ENCODE data around the gene ACTR10.

The ACTR10 gene

GRCh38 chr14:58193542-58193941 is 6.4 kb upstream of the ACTR10 start:
- H3K36me3 Mint-ChIP-seq (ENCODE audit: low read depth): no peaks in the 10 kb centered on the region
- no peaks in the 10 kb centered on the region for H3K27me3 Mint-ChIP-seq
- no peak overlapping the region for H3K4me3 Mint-ChIP-seq
- H3K4me1 Mint-ChIP-seq (ENCODE audit: low read depth): peaks cover 13% of the 10 kb centered on the region
- H3K27ac Mint-ChIP-seq: no peak overlapping the region
- no peaks in the 10 kb centered on the region for H3K9me3 Mint-ChIP-seq
- no peak for DNase-seq

DNA sequence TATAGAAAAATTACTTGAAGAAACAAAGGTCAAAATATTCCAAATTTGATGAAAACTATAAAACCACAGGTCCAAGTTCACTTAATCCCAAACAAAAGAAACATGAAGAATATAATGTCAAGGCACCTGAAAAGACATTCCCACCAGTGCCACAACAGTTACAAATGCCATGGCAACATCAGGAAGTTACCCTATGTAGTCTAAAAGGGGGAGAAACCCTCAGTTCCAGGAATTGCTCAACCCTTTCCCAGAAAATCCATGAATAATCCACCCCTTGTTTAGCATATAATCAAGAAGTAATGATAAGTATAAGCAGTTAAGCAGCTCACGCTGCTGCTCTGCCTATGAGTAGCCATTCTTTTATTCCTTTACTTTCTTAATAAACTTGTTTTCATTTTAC is 3.8 kb upstream of the ACTR10 start:
- no peak overlapping the region for H3K4me3 Mint-ChIP-seq
- H3K4me1 Mint-ChIP-seq (ENCODE audit: low read depth): peaks cover 29% of the 10 kb centered on the region
- H3K27me3 Mint-ChIP-seq: no peaks in the 10 kb centered on the region
- H3K27ac Mint-ChIP-seq: no peak overlapping the region
- no peak for DNase-seq
- H3K9me3 Mint-ChIP-seq: no peaks in the 10 kb centered on the region
- H3K36me3 Mint-ChIP-seq (ENCODE audit: low read depth): peaks cover 9% of the 10 kb centered on the region

DNA sequence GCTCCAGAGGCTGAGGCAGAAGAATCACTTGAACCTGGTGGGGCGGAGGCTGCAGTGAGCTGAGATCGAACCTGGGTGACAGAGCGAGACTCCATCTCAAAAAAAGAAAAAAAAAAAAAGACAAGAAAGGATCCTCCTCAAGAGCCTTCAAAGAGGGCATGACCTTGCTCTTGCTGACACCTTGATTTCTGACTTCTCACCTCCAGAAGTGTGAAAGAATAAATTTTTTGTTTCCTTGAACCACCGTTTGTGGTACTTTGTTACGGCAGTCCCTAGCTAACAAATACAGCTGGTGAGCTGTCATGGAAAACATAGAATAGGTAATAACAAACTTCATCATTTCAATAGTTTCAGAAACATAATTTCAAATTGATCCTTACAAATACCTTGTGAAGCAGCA is 1.9 kb upstream of the ACTR10 start:
- H3K9me3 Mint-ChIP-seq: no peaks in the 10 kb centered on the region
- peaks cover 12% of the 10 kb centered on the region for H3K36me3 Mint-ChIP-seq (ENCODE audit: low read depth)
- peaks cover 38% of the 10 kb centered on the region for H3K4me1 Mint-ChIP-seq (ENCODE audit: low read depth)
- H3K27ac Mint-ChIP-seq: peak overlapping the region; percentile 67
- H3K27me3 Mint-ChIP-seq: no peaks in the 10 kb centered on the region
- H3K4me3 Mint-ChIP-seq: peak overlapping the region; percentile 15
- DNase-seq: no peak

DNA sequence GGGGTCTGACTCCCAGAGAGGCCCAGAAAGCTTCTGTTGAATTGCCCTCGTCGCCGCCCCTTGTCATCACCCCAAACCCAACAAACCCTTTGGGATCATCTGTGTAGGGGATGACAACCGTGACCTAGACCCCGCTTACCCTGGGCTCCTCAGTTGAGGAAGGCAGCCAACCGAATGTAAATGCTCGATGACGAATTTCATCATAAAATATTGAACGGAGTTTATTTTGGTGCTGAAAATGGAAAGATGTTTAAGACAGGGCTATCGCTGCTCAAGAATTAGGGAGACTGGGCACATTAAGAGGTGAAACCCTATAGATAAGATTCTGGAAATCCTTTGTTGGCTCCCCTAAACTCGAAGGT is 512 bp downstream of the ACTR10 start:
- Mint-ChIP-seq H3K4me3 (peak overlapping the region; percentile 97), H3K4me1 (ENCODE audit: low read depth) (peaks cover 42% of the 10 kb centered on the region), H3K27ac (peak overlapping the region; percentile 96), H3K9me3 (no peaks in the 10 kb centered on the region), H3K27me3 (no peaks in the 10 kb centered on the region), H3K36me3 (ENCODE audit: low read depth) (peaks cover 29% of the 10 kb centered on the region)
- no peak for DNase-seq

GRCh38 chr14:58200846-58201245 is 897 bp downstream of the ACTR10 start:
- H3K4me3 Mint-ChIP-seq: peak overlapping the region; percentile 97
- H3K36me3 Mint-ChIP-seq (ENCODE audit: low read depth): peaks cover 33% of the 10 kb centered on the region
- DNase-seq: no peak
- no peaks in the 10 kb centered on the region for H3K9me3 Mint-ChIP-seq
- no peaks in the 10 kb centered on the region for H3K27me3 Mint-ChIP-seq
- H3K4me1 Mint-ChIP-seq (ENCODE audit: low read depth): peaks cover 41% of the 10 kb centered on the region
- H3K27ac Mint-ChIP-seq: peak overlapping the region; percentile 96

DNA sequence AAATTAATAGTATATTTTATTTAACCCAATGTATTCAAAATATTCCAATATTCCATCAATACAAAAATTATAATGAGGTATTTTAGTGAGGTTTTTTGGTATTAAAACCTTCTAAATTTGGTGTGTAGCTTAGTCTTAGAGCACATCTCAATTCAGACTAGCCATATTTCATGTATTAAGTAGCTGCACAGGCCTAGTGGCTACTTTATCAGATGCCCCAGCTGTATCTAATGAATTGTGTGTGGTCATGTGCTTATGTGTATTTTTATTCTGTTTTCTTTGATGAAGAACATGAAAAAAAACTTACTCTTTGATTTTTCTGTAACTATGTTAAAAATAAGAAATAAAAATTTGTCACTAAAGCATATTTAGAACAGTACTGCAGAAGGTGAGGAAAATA is 13.2 kb downstream of the ACTR10 start:
- H3K27me3 Mint-ChIP-seq: no peaks in the 10 kb centered on the region
- H3K4me1 Mint-ChIP-seq (ENCODE audit: low read depth): peaks cover 5% of the 10 kb centered on the region

DNA sequence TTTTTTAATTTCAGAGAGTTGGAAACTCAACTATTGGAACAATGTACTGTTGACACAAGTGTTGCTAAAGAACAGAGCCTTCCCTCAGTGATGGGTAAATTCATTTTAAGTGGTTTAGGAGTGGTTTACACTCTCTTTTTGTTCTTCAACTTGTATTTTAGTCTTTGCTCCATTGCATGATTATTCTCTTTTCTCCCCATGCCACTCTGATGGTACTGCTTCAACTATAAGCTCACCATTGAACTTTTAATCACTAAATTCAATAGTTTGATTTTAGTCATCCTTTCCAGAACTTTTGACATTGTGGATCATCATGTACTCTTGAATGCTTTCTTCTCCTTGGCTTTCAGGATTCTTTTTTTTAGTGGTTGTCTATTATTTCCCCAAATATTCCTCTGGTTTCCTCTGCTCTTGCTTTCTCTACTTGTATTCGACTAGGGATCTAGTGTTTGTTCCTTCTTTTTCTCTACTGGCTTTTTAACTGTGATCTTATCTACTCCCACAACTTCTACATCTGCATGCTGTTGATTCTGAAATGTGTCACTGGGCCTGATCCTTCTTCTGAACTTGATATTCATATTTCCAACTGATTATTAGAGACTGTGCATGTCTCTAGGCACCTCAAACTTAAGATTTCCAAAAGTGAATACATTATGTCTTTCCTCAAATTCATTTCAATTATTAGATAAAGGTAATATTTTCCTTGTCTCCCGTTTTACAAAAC is 15.4 kb downstream of the ACTR10 start:
- Mint-ChIP-seq H3K4me3 (no peak overlapping the region), H3K27me3 (no peaks in the 10 kb centered on the region), H3K4me1 (ENCODE audit: low read depth) (peaks cover 5% of the 10 kb centered on the region), H3K9me3 (no peaks in the 10 kb centered on the region), H3K36me3 (ENCODE audit: low read depth) (peaks cover 70% of the 10 kb centered on the region), H3K27ac (peak overlapping the region; percentile 65)
- DNase-seq: no peak

More for the DNA sequence above, 13.2 kb downstream of the ACTR10 start:
- no peak overlapping the region for H3K4me3 Mint-ChIP-seq
- H3K9me3 Mint-ChIP-seq: no peaks in the 10 kb centered on the region
- H3K27ac Mint-ChIP-seq: no peak overlapping the region
- DNase-seq: no peak
- H3K36me3 Mint-ChIP-seq (ENCODE audit: low read depth): peaks cover 82% of the 10 kb centered on the region

GRCh38 chr14:58216544-58216943 is 16.6 kb downstream of the ACTR10 start:
- Mint-ChIP-seq H3K4me1 (ENCODE audit: low read depth) (peaks cover 5% of the 10 kb centered on the region), H3K27ac (peak overlapping the region; percentile 10), H3K36me3 (ENCODE audit: low read depth) (peaks cover 66% of the 10 kb centered on the region), H3K9me3 (no peaks in the 10 kb centered on the region), H3K27me3 (no peaks in the 10 kb centered on the region), H3K4me3 (no peak overlapping the region)
- DNase-seq: no peak

DNA sequence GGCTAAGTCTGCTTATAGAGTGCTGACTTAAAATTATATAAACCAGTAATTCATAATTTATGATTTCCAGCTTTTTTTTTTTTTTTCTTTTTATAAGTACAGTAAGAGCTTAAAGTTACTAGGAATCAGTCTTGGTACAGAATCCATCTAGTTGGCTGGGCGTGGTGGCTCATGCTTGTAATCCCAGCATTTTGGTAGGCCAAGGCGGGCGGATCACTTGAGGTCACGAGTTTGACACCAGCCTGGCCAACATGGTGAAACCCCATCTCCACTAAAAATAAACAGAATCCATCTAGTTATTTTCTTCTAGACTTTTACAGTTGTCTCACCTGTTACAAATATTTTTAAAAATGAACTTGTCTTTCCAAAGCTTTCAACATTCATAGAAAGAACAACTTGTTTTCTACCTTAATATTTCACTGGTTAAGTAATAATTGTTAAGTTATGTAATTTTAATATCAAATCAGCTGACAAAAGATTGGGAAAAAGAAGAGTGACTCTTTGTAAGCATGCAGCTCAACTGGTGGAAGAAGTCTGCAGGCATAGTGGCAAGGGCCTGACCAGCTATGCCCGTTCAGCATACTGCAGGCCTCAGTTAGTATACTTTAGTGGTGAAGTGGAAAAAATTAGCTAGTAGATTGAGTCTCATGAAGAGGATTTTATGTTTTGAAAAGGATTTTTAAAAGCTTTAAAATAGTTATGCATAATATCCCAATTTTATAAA is 27.3 kb downstream of the ACTR10 start:
- H3K4me3 Mint-ChIP-seq: no peak overlapping the region
- H3K27ac Mint-ChIP-seq: no peak overlapping the region

GRCh38 chr14:58238252-58239243 is 38.6 kb downstream of the ACTR10 start:
- peaks cover 26% of the 10 kb centered on the region for H3K36me3 Mint-ChIP-seq (ENCODE audit: low read depth)
- peaks cover 19% of the 10 kb centered on the region for H3K4me1 Mint-ChIP-seq (ENCODE audit: low read depth)
- no peak for DNase-seq
- no peaks in the 10 kb centered on the region for H3K9me3 Mint-ChIP-seq
- no peak overlapping the region for H3K4me3 Mint-ChIP-seq
- no peaks in the 10 kb centered on the region for H3K27me3 Mint-ChIP-seq
- H3K27ac Mint-ChIP-seq: no peak overlapping the region

More for the DNA sequence above, 27.3 kb downstream of the ACTR10 start:
- peaks cover 50% of the 10 kb centered on the region for H3K36me3 Mint-ChIP-seq (ENCODE audit: low read depth)
- no peaks in the 10 kb centered on the region for H3K4me1 Mint-ChIP-seq (ENCODE audit: low read depth)
- H3K27me3 Mint-ChIP-seq: no peaks in the 10 kb centered on the region
- H3K9me3 Mint-ChIP-seq: no peaks in the 10 kb centered on the region
- DNase-seq: no peak

GRCh38 chr14:58239244-58240195 is 39.6 kb downstream of the ACTR10 start:
- Mint-ChIP-seq H3K36me3 (ENCODE audit: low read depth) (peaks cover 22% of the 10 kb centered on the region), H3K27me3 (no peaks in the 10 kb centered on the region), H3K4me3 (no peak overlapping the region), H3K27ac (no peak overlapping the region), H3K9me3 (no peaks in the 10 kb centered on the region), H3K4me1 (ENCODE audit: low read depth) (peaks cover 25% of the 10 kb centered on the region)
- peak; percentile 87 for DNase-seq

GRCh38 chr14:58243790-58244555 is 44.0 kb downstream of the ACTR10 start:
- no peaks in the 10 kb centered on the region for H3K27me3 Mint-ChIP-seq
- H3K9me3 Mint-ChIP-seq: no peaks in the 10 kb centered on the region
- H3K36me3 Mint-ChIP-seq (ENCODE audit: low read depth): peaks cover 50% of the 10 kb centered on the region
- H3K4me3 Mint-ChIP-seq: peak overlapping the region; percentile 86
- DNase-seq: no peak
- H3K4me1 Mint-ChIP-seq (ENCODE audit: low read depth): peaks cover 44% of the 10 kb centered on the region
- H3K27ac Mint-ChIP-seq: peak overlapping the region; percentile 100

Data from activated T-cell treated with anti-CD3 and anti-CD28 coated beads, Interleukin-2, amount 50 U/mL, for 24 hours (primary cell).